K562 (cell line): ENCODE measurements around the gene LRRC71. TPM values are rescaled to one million over a fixed set of nuclear protein-coding genes. Genes with fewer than 3 reads are reported as not detected.

Source experiments
- BCLAF1 ChIP-seq, 2 experiments: fragments of 450-650 bp in 1 of 2; IDR thresholded peaks; 2 replicates each; pipeline ENCODE4 v1.6.1; 2011 to 2017; ENCODE audit warnings: low read depth in 2 of 2, antibody characterized with exemption in 1 of 2, borderline replicate concordance in 1 of 2, low read length in 1 of 2, mild to moderate bottlenecking in 1 of 2, mixed read lengths in 1 of 2; ENCODE audit not compliant: control insufficient read depth in 1 of 2
- CTBP1 ChIP-seq: fragments of 450-650 bp; IDR thresholded peaks from 2 replicates; pipeline ENCODE4 v1.6.1; 2016; ENCODE audit warnings: borderline replicate concordance
- E2F4 ChIP-seq: sonication (generic); formaldehyde crosslinking; IDR thresholded peaks from 2 replicates; pipeline ENCODE4 v1.8.0; 2022; ENCODE audit warnings: mild to moderate bottlenecking, low read depth, missing genetic modification reagents
- E2F8 ChIP-seq: fragments of 450-650 bp; IDR thresholded peaks from 2 replicates; pipeline ENCODE4 v1.7.1; 2018; ENCODE audit warnings: mild to moderate bottlenecking, low read depth; ENCODE audit not compliant: partially characterized antibody
- ELF4 ChIP-seq: fragments of 450-650 bp; formaldehyde crosslinking; IDR thresholded peaks from 2 replicates; pipeline ENCODE4 v1.4.0; 2022; ENCODE audit warnings: missing genetic modification characterization
- GATAD2B ChIP-seq: fragments of 450-650 bp; IDR thresholded peaks from 2 replicates; pipeline ENCODE4 v1.6.1; 2017; ENCODE audit warnings: mild to moderate bottlenecking, borderline replicate concordance
- HDAC1 ChIP-seq, 2 experiments: fragments of 450-650 bp; IDR thresholded peaks; 2 replicates each; pipeline ENCODE4 v1.6.1; 2016 to 2017; ENCODE audit warnings: inconsistent platforms in 1 of 2, mild to moderate bottlenecking in 1 of 2, moderate library complexity in 1 of 2
- HDAC8 ChIP-seq: fragments of 450-650 bp; IDR thresholded peaks from 2 replicates; pipeline ENCODE4 v1.6.1; 2016; ENCODE audit warnings: mild to moderate bottlenecking, missing genetic modification characterization, moderate library complexity, missing compliant biosample characterization
- HNRNPL ChIP-seq: fragments of 200-400 bp; formaldehyde crosslinking; IDR thresholded peaks from 2 replicates; pipeline ENCODE4 v1.6.1; 2017; ENCODE audit warnings: low read depth, mild to moderate bottlenecking, low read length
- KDM1A ChIP-seq, 2 experiments: fragments of 450-650 bp; IDR thresholded peaks; 2 replicates each; pipeline ENCODE4 v1.6.1; 2016; ENCODE audit warnings: mild to moderate bottlenecking in 2 of 2
- RBM25 ChIP-seq: fragments of 200-400 bp; formaldehyde crosslinking; IDR thresholded peaks from 2 replicates; pipeline ENCODE4 v1.6.1; 2018; ENCODE audit warnings: low read length, low read depth, moderate library complexity; ENCODE audit not compliant: severe bottlenecking
- RNF2 ChIP-seq: sonication (generic); IDR thresholded peaks from 2 replicates; pipeline ENCODE4 v1.6.1; 2016
- SMARCA5 ChIP-seq: fragments of 450-650 bp; IDR thresholded peaks from 2 replicates; pipeline ENCODE4 v1.6.1; 2016
- STAG1 ChIP-seq: sonication (generic); formaldehyde crosslinking; IDR thresholded peaks from 2 replicates; pipeline ENCODE4 v1.5.0; 2020; ENCODE audit warnings: missing genetic modification reagents, borderline replicate concordance
- ZFP1 ChIP-seq: fragments of 450-650 bp; formaldehyde crosslinking; IDR thresholded peaks from 2 replicates; pipeline ENCODE4 v1.4.0; 2020; ENCODE audit warnings: mild to moderate bottlenecking, mixed read lengths
- ZNF12 ChIP-seq: sonication (generic); formaldehyde crosslinking; IDR thresholded peaks from 2 replicates; pipeline ENCODE4 v1.4.0; 2020; ENCODE audit warnings: mild to moderate bottlenecking, missing genetic modification reagents
- ZNF316 ChIP-seq: fragments of 450-650 bp; IDR thresholded peaks from 2 replicates; pipeline ENCODE4 v1.6.1; 2016
- ZNF780A ChIP-seq: fragments of 250-450 bp; sonication (Bioruptor Pico); IDR thresholded peaks from 2 replicates; pipeline ENCODE4 v1.5.0; 2021; ENCODE audit warnings: mild to moderate bottlenecking
- polyA plus RNA-seq, 8 experiments: library from polyadenylated mRNA; depleted of rRNA in 4 of 8; stranded (reverse) in 5 of 8; unstranded in 3 of 8; fragments of >200 nt; fragmentation: Nextera tagmentation in 2 of 8; fragmentation: Illumina TruSeq in 1 of 8; extraction: Ambion mirVana in 2 of 8; extraction: Trizol in 1 of 8; gene quantifications; 2 replicates each; pipeline versions ENCODE4 v1.2.1 to v1.2.3, GENCODE V29; 2011 to 2014; ENCODE audit warnings: inconsistent platforms in 1 of 8, missing spikeins in 1 of 8
- total RNA-seq, 7 experiments: library from RNA; depleted of rRNA in 6 of 7; stranded (reverse); fragments of >200 nt in 6 of 7; fragmentation: Illumina TruSeq in 2 of 7; extraction: Trizol in 2 of 7; gene quantifications; 2 replicates each; pipeline versions ENCODE4 v1.2.1 to v1.2.3, GENCODE V29; 2011 to 2021; ENCODE audit warnings: low replicate concordance in 1 of 7
- TF ChIP-seq, protein P1 (sequence below): fragments of 250-450 bp; sonication (Bioruptor Pico); IDR thresholded peaks from 2 replicates; pipeline ENCODE4 v1.5.0; 2020; ENCODE audit warnings: mild to moderate bottlenecking

LRRC71 gene
- total and polyA plus RNA-seq, 9 of the 15 experiments (the other 6 are each of a cell fraction or from before 2014, with no cell fraction given): 0.06 to 1.2 (median 0.51) TPM; not detected in 1

GRCh38 chr1:156925154-156926010 lies 5.0 kb downstream of the LRRC71 start (continued):
- TF ChIP-seq BCLAF1 (IDR thresholded peaks at IDR 0.05; ENCODE audit: borderline replicate concordance in 1 of 2, control insufficient read depth in 1 of 2, low read depth in 2 of 2, low read length in 1 of 2): no peak
- TF ChIP-seq ZNF780A (CRISPR knock-in tag): no peak
- TF ChIP-seq ZNF316: peak; percentile 43; the same call in 1 of the 2 replicates
- no peak for TF ChIP-seq ZNF12 (CRISPR knock-in tag)
- TF ChIP-seq HDAC8 (tag): no peak
- peak; percentile 47 to 68 for TF ChIP-seq KDM1A (IDR thresholded peaks at IDR 0.05)
- no peak for TF ChIP-seq HNRNPL
- TF ChIP-seq E2F8: no peak
- TF ChIP-seq RBM25: peak; percentile 36
- no peak for TF ChIP-seq ELF4
- TF ChIP-seq HDAC1 (IDR thresholded peaks at IDR 0.05): peak in 1 of 2 experiments; percentile 31; a peak in 1 of 4 replicates
- no peak for TF ChIP-seq CTBP1
- no peak for TF ChIP-seq STAG1 (CRISPR knock-in tag)
- no peak for TF ChIP-seq RNF2
- no peak for TF ChIP-seq GATAD2B
- no peak for TF ChIP-seq E2F4
- no peak for TF ChIP-seq ZFP1 (CRISPR knock-in tag)
- TF ChIP-seq, protein P1, sequence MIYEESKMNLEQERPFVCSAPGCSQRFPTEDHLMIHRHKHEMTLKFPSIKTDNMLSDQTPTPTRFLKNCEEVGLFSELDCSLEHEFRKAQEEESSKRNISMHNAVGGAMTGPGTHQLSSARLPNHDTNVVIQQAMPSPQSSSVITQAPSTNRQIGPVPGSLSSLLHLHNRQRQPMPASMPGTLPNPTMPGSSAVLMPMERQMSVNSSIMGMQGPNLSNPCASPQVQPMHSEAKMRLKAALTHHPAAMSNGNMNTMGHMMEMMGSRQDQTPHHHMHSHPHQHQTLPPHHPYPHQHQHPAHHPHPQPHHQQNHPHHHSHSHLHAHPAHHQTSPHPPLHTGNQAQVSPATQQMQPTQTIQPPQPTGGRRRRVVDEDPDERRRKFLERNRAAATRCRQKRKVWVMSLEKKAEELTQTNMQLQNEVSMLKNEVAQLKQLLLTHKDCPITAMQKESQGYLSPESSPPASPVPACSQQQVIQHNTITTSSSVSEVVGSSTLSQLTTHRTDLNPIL (CRISPR knock-in tag): no peak
- peak; percentile 79 for TF ChIP-seq SMARCA5
